ENCODE results near the gene TKFC. TPM values are rescaled to one million over a fixed set of nuclear protein-coding genes. Genes with fewer than 3 reads are reported as not detected.

The TKFC gene
- polyA plus RNA-seq, 5 donors = 24.2 to 37.4 (median 35.4) TPM

- DNase-seq = no peak
Measured at GRCh38 chr11:61309739-61310138, 23.3 kb upstream of the TKFC start.

DNA sequence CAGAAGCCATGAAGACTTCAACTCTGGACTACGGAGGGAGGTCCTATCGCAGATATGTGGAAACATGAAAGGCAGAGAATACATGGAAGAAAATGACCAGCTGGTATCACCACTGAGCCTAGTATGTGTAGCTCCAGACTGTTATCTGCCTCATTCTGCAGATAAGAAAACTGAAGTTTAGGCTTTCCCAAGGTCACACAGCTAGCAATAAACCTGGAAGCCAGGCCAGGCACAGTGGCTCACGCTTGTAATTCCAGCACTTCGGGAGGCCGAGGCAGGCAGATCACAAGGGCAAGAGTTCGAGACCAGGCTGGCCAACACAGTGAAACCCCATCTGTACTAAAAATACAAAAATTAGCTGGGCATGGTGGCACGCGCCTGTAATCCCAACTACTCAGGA, 22.3 kb upstream of the TKFC start:
- DNase-seq = no peak

GRCh38 chr11:61315260-61315659, 17.8 kb upstream of the TKFC start:
- DNase-seq = no peak

- no peak for DNase-seq
Measured at GRCh38 chr11:61325649-61326414, 7.2 kb upstream of the TKFC start.

- no peak for DNase-seq
Measured at GRCh38 chr11:61327669-61328071, 5.4 kb upstream of the TKFC start.

- DNase-seq = no peak
Measured at GRCh38 chr11:61328351-61328750, 4.7 kb upstream of the TKFC start.

DNA sequence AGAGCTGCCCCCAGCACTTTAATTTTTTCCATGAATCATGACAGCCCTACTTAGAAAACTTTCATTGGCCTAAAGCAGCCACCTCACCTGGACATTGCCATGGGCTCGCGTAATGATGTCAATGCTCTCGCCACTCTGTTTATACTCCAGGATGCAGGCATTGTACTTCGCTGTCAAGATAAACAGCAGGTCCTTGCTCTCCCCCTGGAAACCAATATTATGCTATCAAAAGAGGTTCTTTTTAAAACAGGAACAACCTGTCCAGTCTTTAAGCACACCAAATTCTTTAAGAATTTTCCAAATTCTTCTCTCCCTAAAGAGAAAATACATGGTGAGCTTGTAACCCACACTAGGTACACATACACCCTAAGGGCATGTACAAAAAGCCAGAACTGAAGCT, 3.2 kb upstream of the TKFC start:
- no peak for DNase-seq

- no peak for DNase-seq
Measured at GRCh38 chr11:61331651-61332050, 1.4 kb upstream of the TKFC start.

DNA sequence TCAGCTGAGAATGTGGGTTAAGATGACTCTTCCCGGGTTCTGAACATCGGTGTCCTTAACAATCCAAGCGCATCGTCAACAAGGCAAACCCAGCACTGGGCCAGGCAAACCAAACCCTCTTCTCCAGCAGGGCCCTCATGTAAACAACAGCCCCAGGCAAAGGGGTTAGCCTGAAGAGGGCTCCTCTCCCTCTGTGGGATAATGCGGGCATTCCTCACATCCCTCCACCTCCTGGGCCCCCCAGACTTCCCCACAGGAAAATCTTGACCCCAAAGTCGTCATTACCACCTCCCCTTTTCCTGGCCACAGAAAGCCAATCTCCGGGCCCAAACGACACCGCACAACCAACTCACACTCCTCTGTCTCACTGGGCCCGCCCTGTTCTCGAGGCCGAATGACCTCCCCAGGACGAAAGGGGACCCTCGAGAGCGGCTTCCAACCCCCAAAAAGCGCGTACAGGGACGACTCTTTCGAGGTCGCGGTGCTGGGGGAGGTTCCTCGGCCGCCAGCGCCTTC, 689 bp upstream of the TKFC start:
- peak in 1 of 2 donors; percentile 9 for DNase-seq

- no peak for DNase-seq
Measured at GRCh38 chr11:61333550-61334433, 764 bp downstream of the TKFC start.

GRCh38 chr11:61334434-61335354, 1.7 kb downstream of the TKFC start:
- no peak for DNase-seq

- DNase-seq = no peak
Measured at GRCh38 chr11:61335355-61335710, 2.3 kb downstream of the TKFC start.

DNA sequence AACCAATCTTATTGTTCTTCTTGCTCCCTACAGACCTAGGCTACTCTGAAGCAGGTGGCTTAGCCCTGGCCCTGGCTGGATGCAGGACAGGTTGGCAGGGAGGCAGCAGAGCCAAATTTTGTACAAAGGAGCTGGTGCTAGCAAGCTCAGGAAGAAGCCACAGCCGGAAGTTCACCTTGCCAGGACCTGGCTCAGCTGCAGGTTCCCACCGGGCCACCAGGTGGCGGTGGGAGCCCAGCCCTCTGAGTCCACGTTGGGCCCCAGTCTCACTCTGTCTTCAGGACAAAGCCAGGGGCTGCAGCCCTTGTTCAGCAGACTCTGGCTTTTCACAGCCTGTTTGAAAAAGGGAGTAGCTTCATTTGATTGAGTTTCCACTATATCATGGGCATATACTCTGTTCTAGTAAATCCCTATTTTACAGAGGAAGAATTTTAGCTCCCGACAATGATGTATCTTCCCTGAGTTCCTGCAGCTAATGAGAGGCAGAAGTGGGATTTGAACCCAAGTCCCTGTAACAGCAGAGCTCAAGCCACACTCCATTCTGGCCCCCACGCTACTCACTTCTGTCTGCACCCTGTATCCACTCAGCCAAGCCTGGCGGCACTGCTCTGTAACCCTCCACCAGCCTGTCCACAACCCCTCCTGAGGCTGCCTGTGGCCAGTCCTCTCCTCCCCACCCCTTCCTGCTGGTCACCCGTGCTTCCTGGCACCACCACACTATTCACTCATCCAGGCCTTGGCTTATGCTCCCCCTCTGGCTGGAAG, 3.3 kb downstream of the TKFC start:
- peak; percentile 64 to 77 for DNase-seq

DNA sequence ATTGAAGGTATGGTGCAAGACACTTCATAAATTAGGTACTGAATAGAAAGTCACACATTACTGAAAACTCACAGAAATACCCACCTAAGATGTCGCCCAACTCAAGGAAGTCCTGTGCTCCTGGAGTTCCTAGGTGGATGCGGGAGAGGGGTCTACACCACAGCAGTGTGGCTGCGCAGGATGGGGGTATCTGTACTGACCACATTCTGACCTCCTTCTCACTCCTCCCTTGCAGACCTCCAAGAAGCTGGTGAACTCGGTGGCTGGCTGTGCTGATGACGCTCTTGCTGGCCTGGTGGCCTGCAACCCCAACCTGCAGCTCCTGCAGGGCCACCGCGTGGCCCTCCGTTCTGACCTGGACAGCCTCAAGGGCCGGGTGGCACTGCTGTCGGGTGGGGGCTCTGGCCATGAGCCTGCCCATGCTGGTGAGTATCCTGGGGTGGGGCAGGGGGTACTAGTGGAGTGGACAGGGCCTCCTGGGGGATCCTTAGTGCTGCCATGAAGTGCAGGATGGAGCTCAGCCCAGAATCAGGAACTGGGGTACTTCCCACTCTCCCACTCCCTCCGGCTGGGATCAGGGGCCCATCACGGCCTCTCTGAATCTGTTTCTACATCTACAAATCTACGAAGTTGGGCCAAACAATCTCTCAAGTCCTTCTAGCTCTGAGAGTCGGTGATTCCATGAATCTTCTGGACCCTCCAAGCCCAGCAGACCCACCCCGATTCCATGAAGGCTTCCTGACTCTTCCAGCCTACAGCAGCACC, 4.9 kb downstream of the TKFC start:
- DNase-seq = no peak

DNA sequence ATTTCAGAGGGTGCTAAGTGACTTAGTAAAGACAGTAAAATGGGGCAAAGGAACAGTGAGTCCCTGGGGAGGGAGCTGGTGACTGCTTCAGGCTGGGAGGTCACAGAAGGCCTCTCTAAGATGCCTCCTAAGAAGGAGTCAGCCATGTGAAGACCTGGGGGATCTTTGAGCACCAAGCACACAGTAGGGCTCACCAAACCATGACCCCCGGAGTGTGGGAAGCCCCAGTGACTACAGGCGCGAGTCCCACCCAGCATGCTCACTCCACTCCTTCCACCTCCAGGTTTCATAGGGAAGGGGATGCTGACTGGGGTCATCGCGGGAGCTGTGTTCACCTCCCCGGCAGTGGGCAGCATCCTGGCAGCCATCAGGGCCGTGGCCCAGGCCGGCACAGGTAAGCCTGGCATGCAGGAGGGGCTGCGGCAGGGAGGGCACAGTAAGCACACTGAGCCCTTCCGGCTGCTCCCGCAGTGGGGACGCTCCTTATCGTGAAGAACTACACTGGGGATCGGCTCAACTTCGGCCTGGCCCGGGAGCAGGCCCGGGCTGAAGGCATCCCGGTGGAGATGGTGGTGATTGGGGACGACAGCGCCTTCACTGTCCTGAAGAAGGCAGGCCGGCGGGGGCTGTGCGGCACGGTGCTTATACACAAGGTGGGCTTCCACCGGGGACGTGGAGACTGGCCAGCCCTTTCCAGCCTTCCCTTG, 5.9 kb downstream of the TKFC start:
- DNase-seq = no peak

DNA sequence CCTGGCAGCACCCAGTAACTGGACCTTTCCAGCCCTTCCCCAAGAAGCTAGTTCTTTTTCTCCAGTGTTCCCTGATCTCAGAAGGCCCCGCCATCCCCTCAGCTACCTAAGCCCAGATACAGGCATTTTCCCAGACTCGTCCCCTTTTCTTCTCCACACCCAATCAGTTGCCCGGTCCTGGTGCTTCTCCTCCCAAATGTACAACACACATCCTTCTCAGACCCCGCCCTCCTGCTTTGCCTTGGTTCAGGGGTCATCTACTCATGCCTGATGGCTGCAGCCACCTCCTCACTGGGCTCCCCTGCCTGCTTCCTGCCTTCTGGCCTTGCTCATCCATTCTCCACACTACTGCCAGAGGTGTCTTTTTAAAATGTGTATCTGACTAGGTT, 6.5 kb downstream of the TKFC start:
- no peak for DNase-seq

- DNase-seq = no peak
Measured at GRCh38 chr11:61340979-61341378, 8.0 kb downstream of the TKFC start.

GRCh38 chr11:61341706-61342105, 8.7 kb downstream of the TKFC start:
- no peak for DNase-seq

- no peak for DNase-seq
Measured at GRCh38 chr11:61342207-61342803, 9.3 kb downstream of the TKFC start.
